OCI-LY7 (cell line): ENCODE results near the gene SLC5A5. TPM values are rescaled to one million over a fixed set of nuclear protein-coding genes. Genes with fewer than 3 reads are reported as not detected.
A peak's percentile ranks its signal among the peaks of the same experiment; 100 is the strongest.

Source experiments
- BruUV-seq: library from RNA; stranded (reverse); fragments of 400-500 nt; replicated peaks from 2 replicates; lab custom pipeline; 2021; lab: Mats Ljungman, UMichigan
- CTCF ChIA-PET: fragments of 300-600 bp; sonication (Branson Sonifier 250); formaldehyde crosslinking; loops from one replicate; lab custom pipeline; 2022; ENCODE audit warnings: antibody characterized with exemption; ENCODE audit not compliant: unreplicated experiment; lab: Charles Lee
- POLR2A ChIA-PET: fragments of 300-600 bp; sonication (Branson Sonifier 250); formaldehyde crosslinking; loops from one replicate; lab custom pipeline; 2022; ENCODE audit warnings: antibody characterized with exemption; lab: Charles Lee
- DNase-seq: peaks from one replicate; pipeline ENCODE4 v3.0.0-alpha.2; 2015; ENCODE audit warnings: low spot score
- H2AFZ ChIP-seq: fragments of 200-600 bp; sonication (generic), shearing (Covaris generic); 2 replicates; pipeline ENCODE4 v1.6.1; 2014; ENCODE audit warnings: mild to moderate bottlenecking, antibody characterized with exemption, low read length, moderate library complexity
- H3K27ac ChIP-seq: fragments of 200-600 bp; sonication (generic); 2 replicates; pipeline ENCODE4 v1.5.1; 2014; ENCODE audit warnings: mixed run types, low read depth, mild to moderate bottlenecking, moderate library complexity, low read length, inconsistent platforms; ENCODE audit not compliant: poor library complexity, severe bottlenecking
- H3K36me3 ChIP-seq: fragments of 200-600 bp; sonication (generic); 2 replicates; pipeline ENCODE4 v1.6.1; 2014; ENCODE audit warnings: mild to moderate bottlenecking, antibody characterized with exemption, low read length, moderate library complexity, mixed read lengths; ENCODE audit not compliant: insufficient read depth
- H3K4me1 ChIP-seq: fragments of 200-600 bp; sonication (generic); 2 replicates; pipeline ENCODE4 v1.5.1; 2014; ENCODE audit warnings: mild to moderate bottlenecking, low read length; ENCODE audit not compliant: insufficient read depth, poor library complexity, severe bottlenecking
- H3K4me2 ChIP-seq: fragments of 200-600 bp; sonication (generic); 2 replicates; pipeline ENCODE4 v1.6.1; 2014; ENCODE audit warnings: mild to moderate bottlenecking, low read length
- H3K4me3 ChIP-seq: fragments of 200-600 bp; sonication (generic); 2 replicates; pipeline ENCODE4 v1.5.1; 2014; ENCODE audit warnings: mild to moderate bottlenecking, low read depth, low read length; ENCODE audit not compliant: poor library complexity, severe bottlenecking
- H3K79me2 ChIP-seq: fragments of 200-600 bp; sonication (generic); 2 replicates; pipeline ENCODE4 v1.6.1; 2016; ENCODE audit warnings: low read depth, mild to moderate bottlenecking, low read length, moderate library complexity, mixed read lengths; ENCODE audit not compliant: insufficient read depth
- H3K9me2 ChIP-seq: fragments of 200-600 bp; sonication (generic); 2 replicates; pipeline ENCODE4 v1.6.1; 2016; ENCODE audit warnings: mild to moderate bottlenecking, low read length, mixed read lengths; ENCODE audit not compliant: insufficient read depth
- H3K9me3 ChIP-seq: fragments of 200-600 bp; sonication (generic); 2 replicates; pipeline ENCODE4 v1.6.1; 2014; ENCODE audit warnings: mild to moderate bottlenecking, mixed run types, low read length, mixed read lengths
- H4K20me1 ChIP-seq: fragments of 200-600 bp; sonication (generic); 2 replicates; pipeline ENCODE4 v1.6.1; 2014; ENCODE audit warnings: mild to moderate bottlenecking, antibody characterized with exemption, low read length, moderate library complexity, mixed read lengths; ENCODE audit not compliant: insufficient read depth
- CTCF ChIP-seq: fragments of 200-600 bp; sonication (generic); conservative IDR thresholded peaks from 2 replicates; pipeline ENCODE4 v1.5.1; 2014; ENCODE audit warnings: mild to moderate bottlenecking, antibody characterized with exemption, low read length, moderate library complexity, mixed read lengths
- EZH2phosphoT487 ChIP-seq: fragments of 200-600 bp; sonication (generic); IDR thresholded peaks from 2 replicates; pipeline ENCODE4 v1.6.1; 2018; ENCODE audit warnings: low read depth, borderline replicate concordance, mild to moderate bottlenecking, mixed run types, antibody characterized with exemption, low read length, moderate library complexity, mixed read lengths
- intact Hi-C: fragments of 100-400 bp; cut with micrococcal nuclease; formaldehyde crosslinking; loops from one replicate; pipeline ENCODE4 v1.10.0; 2022; ENCODE audit not compliant: unreplicated experiment
- total RNA-seq, 2 experiments: library from RNA; depleted of rRNA in 1 of 2; stranded (reverse); fragments of >200 nt in 1 of 2; shearing (Covaris generic) in 1 of 2; gene quantifications; 2 replicates each; pipeline ENCODE4 v1.2.3, GENCODE V29; 2014 to 2022

SLC5A5 gene
- total RNA-seq, 2 experiments from 2014 or later, result 0.03 TPM; not detected in 1

DNA sequence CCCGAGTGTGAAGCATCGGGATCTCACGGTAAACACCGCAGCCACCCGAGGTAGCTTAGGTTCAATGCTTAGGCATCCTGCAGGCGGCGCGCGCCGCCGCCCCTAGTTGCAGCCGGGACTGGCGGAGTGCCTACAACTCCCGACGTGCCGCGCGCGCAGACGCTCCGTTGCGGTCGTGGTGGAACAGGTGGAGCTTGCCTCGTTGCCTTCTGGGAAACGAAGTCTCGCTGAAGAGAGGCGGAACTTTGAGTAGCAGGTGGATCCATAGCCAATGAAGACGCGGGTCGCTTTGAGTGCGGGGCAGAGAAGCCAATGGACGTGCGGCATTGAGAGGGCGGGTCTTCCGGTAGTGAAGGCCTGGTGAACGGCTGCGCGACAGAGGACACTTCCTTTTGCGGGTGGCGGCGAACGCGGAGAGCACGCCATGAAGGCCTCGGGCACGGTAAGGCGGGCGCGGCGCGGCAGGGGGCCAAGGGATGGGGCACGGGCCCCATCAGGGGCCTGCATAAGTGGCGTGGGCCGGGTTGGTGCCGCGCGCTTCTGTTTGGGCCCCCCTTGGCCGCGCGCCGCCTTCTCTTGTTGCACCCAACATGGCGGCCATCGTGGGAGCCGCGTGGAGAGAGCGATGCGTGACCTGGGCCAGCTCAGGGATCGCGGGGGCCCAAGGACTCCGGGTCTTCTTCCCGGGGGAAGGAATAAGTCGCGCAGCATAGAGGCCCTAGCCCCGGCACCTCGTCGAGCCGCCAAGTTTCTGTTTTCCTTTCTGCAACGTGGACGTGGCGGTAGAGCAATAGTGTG lies 12.0 kb upstream of the SLC5A5 start, which contains the start of gene RPL18A:
TSS of gene RPL18A (plus strand) at position 378 of the 798 bp plus-strand sequence. CDS start at position 425, 47 bp downstream.
- Histone ChIP-seq H3K4me3 (peak within 1 kb of the TSS; percentile 90), H2AFZ (peak within 1 kb of the TSS; percentile 95), H3K9me2 (no peaks in the 10 kb centered on the region), H3K9me3 (no peaks in the 10 kb centered on the region), H3K27ac (peak within 1 kb of the TSS; percentile 65), H3K79me2 (peaks cover 28% of the 10 kb centered on the region), H4K20me1 (peaks cover 21% of the 10 kb centered on the region), H3K4me2 (peak within 1 kb of the TSS; percentile 96), H3K36me3 (peaks cover 49% of the 10 kb centered on the region), H3K4me1 (peaks cover 36% of the 10 kb centered on the region)
- no TSS peak for BruUV-seq
- intact Hi-C loops, result loop anchor here (1.0 to 5.0 kb wide), 4 partner anchors 73 to 252 kb away; partner anchors contain the start of gene MAP1S
- DNase-seq, result peak; percentile 100
- TF ChIP-seq EZH2phosphoT487 (no peak), CTCF (peak; percentile 93)
- ChIA-PET CTCF (interaction anchor here (0.6 to 1.1 kb wide), 10 partner anchors 10 to 1018 kb away, joined by 3 to 21 read pairs (median 9); no protein-coding TSS in a partner anchor), POLR2A (interaction anchor here (0.6 to 1.7 kb wide), 17 partner anchors 8 to 729 kb away, joined by 3 to 15 read pairs (median 5); partner anchors contain the start of genes CCDC124, JAK3, MAP1S and PGLS)

- CTCF ChIA-PET, result no interaction called here
- DNase-seq, result peak; percentile 37
- Histone ChIP-seq H3K36me3 (peaks cover 56% of the 10 kb centered on the region), H3K9me2 (no peaks in the 10 kb centered on the region), H4K20me1 (peaks cover 21% of the 10 kb centered on the region), H3K4me3 (peak overlapping the region; percentile 90), H3K4me1 (peaks cover 36% of the 10 kb centered on the region), H3K4me2 (peak overlapping the region; percentile 96), H3K9me3 (no peaks in the 10 kb centered on the region), H3K79me2 (peaks cover 28% of the 10 kb centered on the region), H2AFZ (no peak overlapping the region), H3K27ac (peak overlapping the region; percentile 65)
- POLR2A ChIA-PET, result interaction anchor here (0.7 to 1.7 kb wide), 3 partner anchors 11 to 72 kb away, joined by 3 read pairs; partner anchors contain the start of gene CCDC124
- intact Hi-C loops, result no loop called here
- TSS peak; percentile 78 for BruUV-seq
- TF ChIP-seq EZH2phosphoT487, result no peak
- no peak for TF ChIP-seq CTCF
Observed at GRCh38 chr19:17860331-17860992, 11.3 kb upstream of the SLC5A5 start.
